Measurements from ENCODE around the gene CCDC85A.

- TF ChIP-seq, protein P1, sequence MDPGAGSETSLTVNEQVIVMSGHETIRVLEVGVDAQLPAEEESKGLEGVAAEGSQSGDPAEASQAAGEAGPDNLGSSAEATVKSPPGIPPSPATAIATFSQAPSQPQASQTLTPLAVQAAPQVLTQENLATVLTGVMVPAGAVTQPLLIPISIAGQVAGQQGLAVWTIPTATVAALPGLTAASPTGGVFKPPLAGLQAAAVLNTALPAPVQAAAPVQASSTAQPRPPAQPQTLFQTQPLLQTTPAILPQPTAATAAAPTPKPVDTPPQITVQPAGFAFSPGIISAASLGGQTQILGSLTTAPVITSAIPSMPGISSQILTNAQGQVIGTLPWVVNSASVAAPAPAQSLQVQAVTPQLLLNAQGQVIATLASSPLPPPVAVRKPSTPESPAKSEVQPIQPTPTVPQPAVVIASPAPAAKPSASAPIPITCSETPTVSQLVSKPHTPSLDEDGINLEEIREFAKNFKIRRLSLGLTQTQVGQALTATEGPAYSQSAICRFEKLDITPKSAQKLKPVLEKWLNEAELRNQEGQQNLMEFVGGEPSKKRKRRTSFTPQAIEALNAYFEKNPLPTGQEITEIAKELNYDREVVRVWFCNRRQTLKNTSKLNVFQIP (CRISPR knock-in tag; IDR thresholded peaks at IDR 0.05; ENCODE audit: borderline replicate concordance, low read depth) = no peak
- no peak for TF ChIP-seq SNAI2 (CRISPR knock-in tag; IDR thresholded peaks at IDR 0.05)
- TF ChIP-seq, protein P2, sequence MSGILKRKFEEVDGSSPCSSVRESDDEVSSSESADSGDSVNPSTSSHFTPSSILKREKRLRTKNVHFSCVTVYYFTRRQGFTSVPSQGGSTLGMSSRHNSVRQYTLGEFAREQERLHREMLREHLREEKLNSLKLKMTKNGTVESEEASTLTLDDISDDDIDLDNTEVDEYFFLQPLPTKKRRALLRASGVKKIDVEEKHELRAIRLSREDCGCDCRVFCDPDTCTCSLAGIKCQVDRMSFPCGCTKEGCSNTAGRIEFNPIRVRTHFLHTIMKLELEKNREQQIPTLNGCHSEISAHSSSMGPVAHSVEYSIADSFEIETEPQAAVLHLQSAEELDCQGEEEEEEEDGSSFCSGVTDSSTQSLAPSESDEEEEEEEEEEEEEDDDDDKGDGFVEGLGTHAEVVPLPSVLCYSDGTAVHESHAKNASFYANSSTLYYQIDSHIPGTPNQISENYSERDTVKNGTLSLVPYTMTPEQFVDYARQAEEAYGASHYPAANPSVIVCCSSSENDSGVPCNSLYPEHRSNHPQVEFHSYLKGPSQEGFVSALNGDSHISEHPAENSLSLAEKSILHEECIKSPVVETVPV (CRISPR knock-in tag; IDR thresholded peaks at IDR 0.05) = no peak
- TF ChIP-seq CREB5 (CRISPR knock-in tag; IDR thresholded peaks at IDR 0.05; ENCODE audit: low read depth) = no peak
- TF ChIP-seq TSHZ2 (CRISPR knock-in tag; IDR thresholded peaks at IDR 0.05) = no peak
- TF ChIP-seq, protein P3, sequence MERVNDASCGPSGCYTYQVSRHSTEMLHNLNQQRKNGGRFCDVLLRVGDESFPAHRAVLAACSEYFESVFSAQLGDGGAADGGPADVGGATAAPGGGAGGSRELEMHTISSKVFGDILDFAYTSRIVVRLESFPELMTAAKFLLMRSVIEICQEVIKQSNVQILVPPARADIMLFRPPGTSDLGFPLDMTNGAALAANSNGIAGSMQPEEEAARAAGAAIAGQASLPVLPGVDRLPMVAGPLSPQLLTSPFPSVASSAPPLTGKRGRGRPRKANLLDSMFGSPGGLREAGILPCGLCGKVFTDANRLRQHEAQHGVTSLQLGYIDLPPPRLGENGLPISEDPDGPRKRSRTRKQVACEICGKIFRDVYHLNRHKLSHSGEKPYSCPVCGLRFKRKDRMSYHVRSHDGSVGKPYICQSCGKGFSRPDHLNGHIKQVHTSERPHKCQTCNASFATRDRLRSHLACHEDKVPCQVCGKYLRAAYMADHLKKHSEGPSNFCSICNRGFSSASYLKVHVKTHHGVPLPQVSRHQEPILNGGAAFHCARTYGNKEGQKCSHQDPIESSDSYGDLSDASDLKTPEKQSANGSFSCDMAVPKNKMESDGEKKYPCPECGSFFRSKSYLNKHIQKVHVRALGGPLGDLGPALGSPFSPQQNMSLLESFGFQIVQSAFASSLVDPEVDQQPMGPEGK (CRISPR knock-in tag; IDR thresholded peaks at IDR 0.05; ENCODE audit: borderline replicate concordance) = no peak
- TF ChIP-seq ZC3H10 (CRISPR knock-in tag; IDR thresholded peaks at IDR 0.05) = no peak
- TF ChIP-seq ARNTL (CRISPR knock-in tag; IDR thresholded peaks at IDR 0.05; ENCODE audit: borderline replicate concordance, low read depth) = no peak
- TF ChIP-seq ESRRG (CRISPR knock-in tag; IDR thresholded peaks at IDR 0.05) = no peak
- no peak for TF ChIP-seq ZFP3 (CRISPR knock-in tag; IDR thresholded peaks at IDR 0.05)
- no peak for TF ChIP-seq ZFP30 (CRISPR knock-in tag; IDR thresholded peaks at IDR 0.05)
These were observed 202.9 kb downstream of the CCDC85A start for GRCh38 chr2:56386657-56387056.

Data from SK-N-SH treated with all-trans-retinoic acid at 6 μM for 48 hours (cell line).